ENCODE data around the gene CHAT. TPM values are rescaled to one million over a fixed set of nuclear protein-coding genes. Genes with fewer than 3 reads are reported as not detected.

CHAT gene
- total and polyA plus RNA-seq, 10 donors = not detected

DNA sequence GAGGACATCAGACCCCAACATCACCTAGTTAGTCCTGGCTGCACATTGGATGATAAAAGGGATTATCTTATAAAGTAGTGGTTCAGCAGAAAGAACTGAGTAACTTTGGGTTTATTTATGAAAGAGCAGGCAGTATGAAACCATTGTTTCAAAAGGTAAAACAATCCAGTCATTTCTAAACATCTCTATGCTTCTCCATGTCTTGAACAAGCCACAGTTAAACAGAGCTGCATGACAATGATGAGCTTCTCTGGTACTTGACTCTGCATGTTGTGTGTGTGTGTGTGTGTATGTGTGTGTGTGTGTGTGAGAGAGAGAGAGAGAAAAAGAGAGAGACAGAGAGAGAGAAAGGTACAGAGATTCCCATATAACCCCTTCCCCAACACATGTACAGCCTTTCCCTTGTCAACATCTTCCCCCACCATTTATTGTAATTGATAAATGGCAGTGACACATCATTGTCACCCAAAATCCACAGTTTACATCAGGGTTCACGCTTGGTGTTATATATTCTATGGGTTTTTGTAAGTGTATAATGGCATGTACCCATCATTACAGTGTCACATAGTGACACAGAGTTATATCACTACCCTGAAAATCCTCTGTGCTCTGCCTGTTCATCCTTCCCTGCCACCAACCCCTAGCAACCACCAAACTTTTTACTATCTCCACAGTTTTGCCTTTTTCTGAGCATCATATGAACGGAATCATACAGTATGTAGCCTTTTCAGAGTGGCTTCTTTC lies 36.5 kb upstream of the CHAT start:
- Histone ChIP-seq H3K27ac (no peak overlapping the region), H3K27me3 (replicated peaks in 1 of 7) (no peaks in the 10 kb centered on the region), H3K36me3 (no peaks in the 10 kb centered on the region), H3K4me3 (no peak overlapping the region), H3K9me3 (no peaks in the 10 kb centered on the region), H3K4me1 (no peaks in the 10 kb centered on the region)
- intact Hi-C loops (cut with DNase I; ENCODE audit: low total_unique reads) = no loop called here
- DNase-seq = no peak
- TF ChIP-seq POLR2A (IDR thresholded peaks at IDR 0.05) (no peak), CTCF (IDR thresholded peaks at IDR 0.05 in 8 of 11, conservative IDR thresholded peaks at IDR 0.05 in 3 of 11) (no peak), POLR2AphosphoS5 (IDR thresholded peaks at IDR 0.05) (no peak)
- 79 to 90% (median 81%) methylated on average over 2 of the region's 2 CpGs for WGBS, 5 donors

GRCh38 chr10:49578392-49578791 lies 35.4 kb upstream of the CHAT start:
- TF ChIP-seq POLR2AphosphoS5 (IDR thresholded peaks at IDR 0.05) (no peak), CTCF (IDR thresholded peaks at IDR 0.05 in 8 of 11, conservative IDR thresholded peaks at IDR 0.05 in 3 of 11) (no peak), POLR2A (IDR thresholded peaks at IDR 0.05) (no peak)

GRCh38 chr10:49579621-49580020 lies 34.2 kb upstream of the CHAT start:
- DNase-seq = no peak
- intact Hi-C loops (cut with DNase I; ENCODE audit: low total_unique reads) = no loop called here
- Histone ChIP-seq H3K4me3 (no peak overlapping the region), H3K36me3 (no peaks in the 10 kb centered on the region), H3K27ac (no peak overlapping the region), H3K27me3 (replicated peaks in 1 of 7) (no peaks in the 10 kb centered on the region), H3K4me1 (no peaks in the 10 kb centered on the region), H3K9me3 (no peaks in the 10 kb centered on the region)
- TF ChIP-seq POLR2AphosphoS5 (IDR thresholded peaks at IDR 0.05) = no peak
- no peak for TF ChIP-seq CTCF (IDR thresholded peaks at IDR 0.05 in 8 of 11, conservative IDR thresholded peaks at IDR 0.05 in 3 of 11)
- TF ChIP-seq POLR2A (IDR thresholded peaks at IDR 0.05) = no peak
- WGBS, 5 donors = 52 to 67% (median 64%) methylated on average over 2 of the region's 2 CpGs

More at GRCh38 chr10:49578392-49578791, 35.4 kb upstream of the CHAT start:
- H3K9me3 ChIP-seq = no peaks in the 10 kb centered on the region
- no peaks in the 10 kb centered on the region for H3K4me1 ChIP-seq
- intact Hi-C loops (cut with DNase I; ENCODE audit: low total_unique reads) = no loop called here
- H3K27me3 ChIP-seq (replicated peaks in 1 of 7) = no peaks in the 10 kb centered on the region
- no peak overlapping the region for H3K4me3 ChIP-seq
- WGBS, 5 donors = 85 to 95% (median 91%) methylated on average over 3 of the region's 3 CpGs
- no peak overlapping the region for H3K27ac ChIP-seq
- H3K36me3 ChIP-seq = no peaks in the 10 kb centered on the region
- DNase-seq = no peak

DNA sequence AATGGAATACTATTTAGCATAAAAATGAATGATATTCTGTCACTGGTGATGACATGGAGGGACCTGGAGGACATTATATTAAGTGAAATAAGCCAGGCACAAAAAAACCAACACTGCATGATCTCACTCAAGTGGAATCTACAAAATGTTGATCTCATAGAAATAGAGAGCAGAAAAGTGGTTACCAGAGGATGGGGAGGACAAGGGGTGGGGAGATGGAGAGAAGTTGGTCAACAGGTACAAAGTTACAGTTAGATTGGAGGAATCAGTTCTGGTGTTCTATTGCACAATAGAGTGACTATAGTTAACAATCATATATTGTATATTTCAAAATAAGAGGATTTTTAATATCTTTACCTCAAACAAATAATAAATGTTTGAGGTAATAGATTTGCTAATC lies 28.4 kb upstream of the CHAT start:
- TF ChIP-seq CTCF (IDR thresholded peaks at IDR 0.05 in 8 of 11, conservative IDR thresholded peaks at IDR 0.05 in 3 of 11) (no peak), POLR2A (IDR thresholded peaks at IDR 0.05) (no peak), POLR2AphosphoS5 (IDR thresholded peaks at IDR 0.05) (no peak)
- Histone ChIP-seq H3K27me3 (replicated peaks in 1 of 7) (peaks cover 0 to 8% (median 0%) of the 10 kb centered on the region in 7 donors), H3K4me1 (no peaks in the 10 kb centered on the region), H3K9me3 (peaks cover 0 to 9% (median 6%) of the 10 kb centered on the region in 8 donors), H3K4me3 (no peak overlapping the region), H3K27ac (no peak overlapping the region), H3K36me3 (no peaks in the 10 kb centered on the region)
- DNase-seq = no peak
- intact Hi-C loops (cut with DNase I; ENCODE audit: low total_unique reads) = no loop called here

Data from spleen (tissue), 11 donors.